BLaER1 treated with 17β-estradiol and CSF1 and Interleukin-3, amounts not matched to agents 10 nM and 100 nM (cell line): ENCODE results near the gene ZNF148.

Experiments used
- H3K27ac ChIP-seq, 11 experiments: shearing (Covaris generic); formaldehyde crosslinking; 2 replicates each; pipeline ENCODE4 v1.8.1; 2022
- H3K27me3 ChIP-seq, 11 experiments: shearing (Covaris generic); formaldehyde crosslinking; 2 replicates each; pipeline ENCODE4 v1.8.1; 2022
- H3K36me3 ChIP-seq, 11 experiments: shearing (Covaris generic); formaldehyde crosslinking; 2 replicates each; pipeline ENCODE4 v1.8.1; 2022
- H3K4me1 ChIP-seq, 10 experiments: shearing (Covaris generic); formaldehyde crosslinking; 2 replicates each; pipeline ENCODE4 v1.8.1; 2022
- H3K4me2 ChIP-seq, 11 experiments: shearing (Covaris generic); formaldehyde crosslinking; 2 replicates each; pipeline ENCODE4 v1.8.1; 2022
- H3K4me3 ChIP-seq, 10 experiments: shearing (Covaris generic); formaldehyde crosslinking; 2 replicates each; pipeline ENCODE4 v1.8.1; 2022
- H3K9ac ChIP-seq, 11 experiments: shearing (Covaris generic); formaldehyde crosslinking; 2 replicates each; pipeline ENCODE4 v1.8.1; 2022
- H3K9me3 ChIP-seq, 11 experiments: shearing (Covaris generic); formaldehyde crosslinking; replicated peaks in 1 of 11; 2 replicates each; pipeline ENCODE4 v1.8.1; 2022
- H4K20me1 ChIP-seq, 11 experiments: shearing (Covaris generic); formaldehyde crosslinking; 2 replicates each; pipeline ENCODE4 v1.8.1; 2022
- Cebpa-rat ChIP-seq, 11 experiments: shearing (Covaris generic); IDR thresholded peaks; 2 replicates each; pipeline ENCODE4 v1.8.1; 2022

ZNF148 gene

GRCh38 chr3:125213364-125213755 lies 161.8 kb downstream of the ZNF148 start:
- H3K9ac ChIP-seq = no peak overlapping the region
- TF ChIP-seq Cebpa-rat (IDR thresholded peaks at IDR 0.05) = no peak

GRCh38 chr3:125212509-125213363 lies 162.4 kb downstream of the ZNF148 start, which contains the start of gene SLC12A8:
TSS of gene SLC12A8 (minus strand) at chr3:125212748. CDS start at chr3:125211349, 1,399 bp downstream.
- TF ChIP-seq Cebpa-rat (IDR thresholded peaks at IDR 0.05) = no peak
- Histone ChIP-seq H3K27ac (no peak within 1 kb of the TSS), H3K9ac (no peak within 1 kb of the TSS), H4K20me1 (no peaks in the 10 kb centered on the region), H3K4me1 (peaks cover 0 to 13% (median 7%) of the 10 kb centered on the region in 10 experiments; a peak in 12 of 20 replicates), H3K36me3 (no peaks in the 10 kb centered on the region), H3K27me3 (peaks cover 25 to 35% (median 33%) of the 10 kb centered on the region in 11 experiments), H3K4me2 (no peak within 1 kb of the TSS), H3K9me3 (peaks cover 0 to 8% (median 0%) of the 10 kb centered on the region in 11 experiments; a peak in 4 of 22 replicates), H3K4me3 (no peak within 1 kb of the TSS)

More at GRCh38 chr3:125213364-125213755, 161.8 kb downstream of the ZNF148 start:
- H3K27me3 ChIP-seq = peaks cover 25 to 35% (median 33%) of the 10 kb centered on the region in 11 experiments
- no peak overlapping the region for H3K4me3 ChIP-seq
- H3K9me3 ChIP-seq = peaks cover 0 to 8% (median 0%) of the 10 kb centered on the region in 11 experiments; a peak in 4 of 22 replicates
- H3K4me1 ChIP-seq = peaks cover 0 to 13% (median 7%) of the 10 kb centered on the region in 10 experiments; a peak in 12 of 20 replicates
- H3K4me2 ChIP-seq = no peak overlapping the region
- no peaks in the 10 kb centered on the region for H4K20me1 ChIP-seq
- H3K36me3 ChIP-seq = no peaks in the 10 kb centered on the region
- no peak overlapping the region for H3K27ac ChIP-seq

GRCh38 chr3:125212091-125212508 lies 163.0 kb downstream of the ZNF148 start:
- Histone ChIP-seq H3K27ac (no peak overlapping the region), H4K20me1 (no peaks in the 10 kb centered on the region), H3K4me1 (peaks cover 0 to 13% (median 7%) of the 10 kb centered on the region in 10 experiments; a peak in 12 of 20 replicates), H3K9me3 (peaks cover 0 to 8% (median 0%) of the 10 kb centered on the region in 11 experiments; a peak in 4 of 22 replicates), H3K4me2 (no peak overlapping the region), H3K27me3 (peaks cover 25 to 35% (median 33%) of the 10 kb centered on the region in 11 experiments), H3K36me3 (no peaks in the 10 kb centered on the region), H3K9ac (no peak overlapping the region), H3K4me3 (no peak overlapping the region)
- TF ChIP-seq Cebpa-rat (IDR thresholded peaks at IDR 0.05) = no peak

DNA sequence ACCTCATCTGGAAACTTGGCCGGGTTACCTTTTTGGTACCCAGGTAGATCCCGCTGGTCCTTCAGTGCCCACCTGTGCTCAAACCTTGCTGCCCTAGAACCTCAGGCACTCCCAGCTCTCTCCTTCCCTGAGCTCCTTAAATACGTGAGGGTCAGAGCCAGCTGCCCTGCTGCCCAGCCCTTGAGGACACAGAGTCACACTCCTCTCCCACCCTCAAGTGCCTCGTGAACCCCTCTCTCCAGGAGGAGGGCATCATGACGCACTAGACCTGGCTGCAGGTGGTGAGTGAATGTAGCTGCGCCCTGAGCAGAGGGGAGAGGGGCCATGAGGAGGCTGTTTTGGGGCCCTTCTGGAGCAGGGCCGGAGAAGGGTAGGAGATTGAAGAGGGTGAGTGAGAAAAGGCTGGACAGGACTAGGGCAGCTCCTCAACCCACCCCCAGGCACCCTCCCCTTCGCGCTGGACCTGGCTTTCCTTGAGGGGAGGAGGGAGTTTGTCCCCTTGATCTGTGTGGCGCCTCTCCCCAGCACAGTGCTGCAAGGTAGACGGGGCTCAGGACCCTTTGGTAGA lies 163.5 kb downstream of the ZNF148 start:
- Histone ChIP-seq H3K27me3 (peaks cover 25 to 35% (median 33%) of the 10 kb centered on the region in 11 experiments), H3K4me3 (no peak overlapping the region), H4K20me1 (no peaks in the 10 kb centered on the region), H3K9me3 (peaks cover 0 to 8% (median 0%) of the 10 kb centered on the region in 11 experiments; a peak in 4 of 22 replicates), H3K9ac (no peak overlapping the region), H3K36me3 (no peaks in the 10 kb centered on the region), H3K27ac (no peak overlapping the region), H3K4me2 (no peak overlapping the region), H3K4me1 (peaks cover 0 to 13% (median 7%) of the 10 kb centered on the region in 10 experiments; a peak in 12 of 20 replicates)
- TF ChIP-seq Cebpa-rat (IDR thresholded peaks at IDR 0.05) = no peak

DNA sequence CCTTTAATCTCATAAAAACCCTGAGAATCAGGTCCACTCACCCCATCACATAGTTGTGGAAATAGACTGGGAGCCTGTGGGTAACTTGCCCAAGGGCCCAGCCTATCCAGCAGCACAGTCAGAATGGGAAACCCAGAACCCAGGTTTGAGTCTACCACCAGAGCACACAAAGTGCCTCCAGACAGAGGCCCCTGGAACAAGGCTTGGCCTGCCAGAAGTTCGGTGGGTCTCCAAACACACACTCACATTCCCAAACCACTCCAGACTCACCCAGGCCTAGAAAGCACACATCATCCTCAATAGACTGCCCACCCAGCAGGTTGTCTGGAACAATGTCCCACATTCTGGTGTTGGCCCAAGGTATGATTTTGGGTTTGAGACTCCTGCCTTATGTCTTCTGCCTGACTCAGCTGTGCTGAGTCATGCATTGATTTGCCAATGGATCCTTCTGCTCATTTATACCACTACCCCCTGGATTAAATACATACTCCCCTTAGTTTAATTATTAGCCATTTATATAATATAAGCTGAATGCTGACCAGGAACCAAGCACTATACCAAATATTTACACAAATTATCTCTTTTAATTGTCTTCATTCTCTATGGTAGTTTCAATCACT lies 167.1 kb downstream of the ZNF148 start:
- H3K27me3 ChIP-seq = peaks cover 16 to 22% (median 20%) of the 10 kb centered on the region in 11 experiments
- no peak overlapping the region for H3K9ac ChIP-seq
- peaks cover 0 to 8% (median 0%) of the 10 kb centered on the region in 11 experiments; a peak in 4 of 22 replicates for H3K9me3 ChIP-seq
- TF ChIP-seq Cebpa-rat (IDR thresholded peaks at IDR 0.05) = no peak
- H3K4me2 ChIP-seq = no peak overlapping the region
- no peak overlapping the region for H3K4me3 ChIP-seq
- no peaks in the 10 kb centered on the region for H4K20me1 ChIP-seq
- H3K36me3 ChIP-seq = no peaks in the 10 kb centered on the region
- no peak overlapping the region for H3K27ac ChIP-seq
- no peaks in the 10 kb centered on the region for H3K4me1 ChIP-seq

DNA sequence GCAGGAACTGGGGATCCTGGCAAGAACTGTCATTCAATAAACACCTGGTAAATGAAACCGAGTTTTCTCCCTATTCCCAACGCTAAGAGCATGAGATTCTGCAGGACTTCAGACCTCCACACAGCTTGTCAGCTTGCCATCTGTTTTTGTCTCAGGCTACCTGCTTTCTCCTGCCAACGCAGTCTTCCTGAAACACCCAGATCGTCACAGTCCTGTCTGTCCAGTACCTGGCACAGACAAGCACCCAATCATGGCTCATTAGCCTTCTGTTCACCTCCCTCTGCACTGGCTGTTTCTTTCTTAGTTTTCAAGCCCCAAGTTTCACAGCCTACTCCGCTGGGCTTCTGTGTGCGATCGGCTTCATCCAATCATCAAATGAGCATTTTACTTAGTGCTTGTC lies 167.6 kb downstream of the ZNF148 start:
- H3K4me2 ChIP-seq = no peak overlapping the region
- H3K27ac ChIP-seq = no peak overlapping the region
- H3K36me3 ChIP-seq = no peaks in the 10 kb centered on the region
- no peak for TF ChIP-seq Cebpa-rat (IDR thresholded peaks at IDR 0.05)
- no peak overlapping the region for H3K9ac ChIP-seq
- H3K4me3 ChIP-seq = no peak overlapping the region
- peaks cover 0 to 8% (median 0%) of the 10 kb centered on the region in 11 experiments; a peak in 4 of 22 replicates for H3K9me3 ChIP-seq
- no peaks in the 10 kb centered on the region for H3K4me1 ChIP-seq
- H3K27me3 ChIP-seq = peaks cover 11 to 17% (median 15%) of the 10 kb centered on the region in 11 experiments
- H4K20me1 ChIP-seq = no peaks in the 10 kb centered on the region

- H3K9ac ChIP-seq = no peak overlapping the region
- H3K4me1 ChIP-seq = no peaks in the 10 kb centered on the region
- H3K9me3 ChIP-seq = peaks cover 0 to 5% (median 0%) of the 10 kb centered on the region in 11 experiments; a peak in 2 of 22 replicates
- no peak overlapping the region for H3K4me2 ChIP-seq
- no peak overlapping the region for H3K4me3 ChIP-seq
- no peak for TF ChIP-seq Cebpa-rat (IDR thresholded peaks at IDR 0.05)
- H3K36me3 ChIP-seq = no peaks in the 10 kb centered on the region
- H3K27me3 ChIP-seq = peaks cover 5 to 11% (median 9%) of the 10 kb centered on the region in 11 experiments
- no peak overlapping the region for H3K27ac ChIP-seq
- H4K20me1 ChIP-seq = no peaks in the 10 kb centered on the region
These were observed 168.2 kb downstream of the ZNF148 start for GRCh38 chr3:125206934-125207333.

GRCh38 chr3:125203731-125204130 lies 171.4 kb downstream of the ZNF148 start:
- H4K20me1 ChIP-seq = no peaks in the 10 kb centered on the region
- no peak overlapping the region for H3K4me3 ChIP-seq
- H3K4me2 ChIP-seq = no peak overlapping the region
- no peak overlapping the region for H3K27ac ChIP-seq
- TF ChIP-seq Cebpa-rat (IDR thresholded peaks at IDR 0.05) = no peak
- no peaks in the 10 kb centered on the region for H3K36me3 ChIP-seq
- no peaks in the 10 kb centered on the region for H3K27me3 ChIP-seq
- H3K9me3 ChIP-seq = no peaks in the 10 kb centered on the region
- peaks cover 0 to 7% (median 5%) of the 10 kb centered on the region in 10 experiments; a peak in 11 of 20 replicates for H3K4me1 ChIP-seq
- H3K9ac ChIP-seq = no peak overlapping the region

DNA sequence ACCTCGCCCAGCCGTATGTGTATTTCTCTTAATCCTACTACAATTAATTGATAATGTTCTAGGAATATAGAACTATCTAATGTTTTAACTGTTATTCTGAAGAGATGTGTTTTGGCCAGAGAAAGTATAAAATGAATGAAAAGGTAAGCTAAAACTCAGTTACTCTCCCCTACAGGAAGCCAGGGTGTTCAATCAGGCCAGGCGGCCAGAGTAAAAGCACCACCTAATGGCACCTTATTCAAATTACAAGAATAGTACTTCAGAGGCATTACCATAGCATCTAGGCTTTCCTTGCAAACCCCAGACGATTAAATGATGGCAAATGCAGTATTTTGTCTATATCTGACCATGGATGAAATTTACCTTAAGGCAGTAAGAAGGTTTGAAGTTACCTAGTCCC lies 172.9 kb downstream of the ZNF148 start:
- Histone ChIP-seq H3K36me3 (no peaks in the 10 kb centered on the region), H3K9ac (no peak overlapping the region), H4K20me1 (no peaks in the 10 kb centered on the region), H3K27ac (no peak overlapping the region), H3K4me2 (no peak overlapping the region), H3K27me3 (no peaks in the 10 kb centered on the region), H3K4me1 (peaks cover 0 to 7% (median 5%) of the 10 kb centered on the region in 10 experiments; a peak in 11 of 20 replicates), H3K4me3 (no peak overlapping the region), H3K9me3 (no peaks in the 10 kb centered on the region)
- no peak for TF ChIP-seq Cebpa-rat (IDR thresholded peaks at IDR 0.05)
